Fibroblast of mammary gland (primary cell): ENCODE results near the gene RNF125.

Source experiments
- DNase-seq: peaks from one replicate; pipeline ENCODE4 v3.0.0-alpha.2; 2010; ENCODE audit warnings: low read depth
- H3K4me3 ChIP-seq: 2 replicates; pipeline ENCODE4 v1.5.1; 2011; ENCODE audit warnings: low read depth, mild to moderate bottlenecking, low read length, moderate library complexity; ENCODE audit not compliant: control insufficient read depth
- TF ChIP-seq, protein P1 (sequence below): conservative IDR thresholded peaks from 2 replicates; pipeline ENCODE4 v1.5.1; 2011; ENCODE audit warnings: low read depth, low read length, inconsistent platforms; ENCODE audit not compliant: control insufficient read depth, insufficient read depth

Gene RNF125

DNA sequence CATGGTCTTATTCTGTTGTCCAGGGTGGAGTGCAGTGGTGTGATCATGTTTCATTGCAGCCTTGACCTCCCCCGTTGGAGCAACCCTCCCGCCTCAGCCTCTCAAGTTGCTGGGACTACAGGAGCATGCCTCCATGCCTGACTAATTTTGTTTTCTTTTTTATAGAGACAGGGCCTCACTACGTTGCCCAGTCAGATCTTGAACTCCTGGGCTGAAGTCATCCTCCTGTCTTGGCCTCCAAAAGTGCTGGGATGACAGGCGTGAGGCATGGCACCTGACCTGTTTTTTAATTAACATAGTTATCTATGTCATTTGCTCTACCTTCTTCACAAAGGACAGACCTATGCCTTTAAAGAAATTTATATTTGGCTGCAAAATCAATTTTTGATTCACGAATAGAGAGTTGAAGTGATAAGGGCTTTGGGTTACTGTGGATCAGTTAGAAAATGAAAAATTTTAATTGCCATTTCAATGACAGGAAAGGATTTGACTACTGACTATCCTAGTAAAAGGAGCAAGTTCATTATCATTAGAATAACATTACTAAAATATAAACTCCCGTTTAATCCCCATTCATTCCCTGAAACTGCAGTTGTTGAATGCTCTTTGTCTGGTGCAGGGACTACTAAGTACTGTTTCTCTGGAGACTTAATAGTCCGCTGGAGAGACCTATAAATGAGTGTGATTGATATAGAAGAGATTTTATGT lies 76.7 kb downstream of the RNF125 start:
- TF ChIP-seq, protein P1, sequence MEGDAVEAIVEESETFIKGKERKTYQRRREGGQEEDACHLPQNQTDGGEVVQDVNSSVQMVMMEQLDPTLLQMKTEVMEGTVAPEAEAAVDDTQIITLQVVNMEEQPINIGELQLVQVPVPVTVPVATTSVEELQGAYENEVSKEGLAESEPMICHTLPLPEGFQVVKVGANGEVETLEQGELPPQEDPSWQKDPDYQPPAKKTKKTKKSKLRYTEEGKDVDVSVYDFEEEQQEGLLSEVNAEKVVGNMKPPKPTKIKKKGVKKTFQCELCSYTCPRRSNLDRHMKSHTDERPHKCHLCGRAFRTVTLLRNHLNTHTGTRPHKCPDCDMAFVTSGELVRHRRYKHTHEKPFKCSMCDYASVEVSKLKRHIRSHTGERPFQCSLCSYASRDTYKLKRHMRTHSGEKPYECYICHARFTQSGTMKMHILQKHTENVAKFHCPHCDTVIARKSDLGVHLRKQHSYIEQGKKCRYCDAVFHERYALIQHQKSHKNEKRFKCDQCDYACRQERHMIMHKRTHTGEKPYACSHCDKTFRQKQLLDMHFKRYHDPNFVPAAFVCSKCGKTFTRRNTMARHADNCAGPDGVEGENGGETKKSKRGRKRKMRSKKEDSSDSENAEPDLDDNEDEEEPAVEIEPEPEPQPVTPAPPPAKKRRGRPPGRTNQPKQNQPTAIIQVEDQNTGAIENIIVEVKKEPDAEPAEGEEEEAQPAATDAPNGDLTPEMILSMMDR: no peak
- DNase-seq: no peak
- no peak overlapping the region for H3K4me3 ChIP-seq

DNA sequence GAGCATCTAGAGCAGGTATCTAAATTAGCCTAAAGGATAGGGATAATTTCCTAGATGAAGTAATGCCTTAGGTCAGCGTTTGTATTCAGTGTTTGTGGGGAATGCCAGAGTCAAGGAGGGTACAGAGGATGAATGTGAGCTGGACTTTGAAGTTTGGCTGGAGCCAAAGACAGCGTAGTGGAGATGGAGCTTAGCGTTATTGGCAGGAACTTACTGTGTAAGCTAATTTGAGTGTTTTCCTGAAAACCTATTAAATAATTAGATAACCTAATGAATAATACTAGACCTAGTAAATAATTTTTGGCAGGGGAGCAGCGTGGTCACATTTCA lies 77.2 kb downstream of the RNF125 start:
- no peak overlapping the region for H3K4me3 ChIP-seq
- TF ChIP-seq, protein P1: no peak
- no peak for DNase-seq

DNA sequence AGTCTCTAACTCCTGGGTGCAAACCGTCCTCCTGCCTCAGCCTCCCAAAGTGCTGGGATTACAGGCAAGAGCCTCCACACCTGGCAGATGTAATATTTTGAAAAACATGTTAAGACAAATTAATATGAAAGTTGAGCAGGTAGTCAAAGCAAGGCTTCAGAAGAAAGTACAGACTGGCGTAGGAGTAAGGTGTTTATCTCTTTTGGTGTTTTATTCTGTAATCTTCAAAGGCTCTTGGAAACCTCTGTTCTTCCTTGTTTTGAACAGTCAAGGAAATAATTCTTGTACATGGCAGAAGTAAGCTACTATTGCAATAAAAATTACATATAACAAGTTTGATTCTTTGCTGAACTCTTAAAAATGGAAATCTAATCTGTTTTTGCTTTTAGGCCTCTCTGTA lies 78.3 kb downstream of the RNF125 start:
- DNase-seq: no peak
- H3K4me3 ChIP-seq: no peak overlapping the region
- TF ChIP-seq, protein P1: no peak

DNA sequence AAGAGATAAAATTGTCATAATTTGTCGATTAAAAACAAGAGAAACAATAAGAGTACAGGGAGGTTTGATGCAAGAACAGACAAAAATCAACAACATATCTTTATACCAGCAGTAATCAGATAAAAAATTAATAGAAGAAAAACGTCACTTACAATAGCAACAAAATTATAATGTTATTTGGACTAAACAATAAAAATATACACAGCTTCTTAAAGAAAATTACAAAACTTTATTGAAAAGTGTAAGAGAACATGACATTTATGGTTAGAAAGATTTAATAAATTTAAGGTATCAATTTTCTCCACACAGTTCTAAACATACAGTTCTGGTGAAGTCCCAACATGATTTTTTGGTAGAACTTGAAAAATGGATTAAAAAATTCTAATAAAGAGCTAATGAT lies 85.9 kb downstream of the RNF125 start:
- DNase-seq: no peak
- TF ChIP-seq, protein P1: no peak

DNA sequence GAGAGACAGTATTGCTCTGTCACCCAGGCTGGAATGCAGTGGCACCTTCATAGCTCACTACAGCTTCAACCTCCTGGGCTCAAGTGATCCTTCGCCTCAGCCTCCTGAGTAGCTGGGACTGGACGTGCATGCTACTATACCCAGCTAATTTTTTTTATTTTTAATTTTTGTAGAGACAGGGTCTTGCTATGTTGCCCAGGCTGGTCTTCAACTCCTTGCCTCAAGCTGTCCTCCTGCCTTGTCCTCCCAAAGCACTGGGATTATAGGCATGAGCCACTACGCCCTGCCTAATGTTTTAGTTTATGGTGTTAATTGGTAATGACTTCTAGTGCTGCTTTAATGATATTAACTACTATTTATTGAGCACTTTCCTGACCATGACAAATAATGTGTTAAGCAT lies 91.4 kb downstream of the RNF125 start:
- no peak overlapping the region for H3K4me3 ChIP-seq
- TF ChIP-seq, protein P1: no peak
- no peak for DNase-seq

More for the DNA sequence above, 85.9 kb downstream of the RNF125 start:
- no peak overlapping the region for H3K4me3 ChIP-seq

DNA sequence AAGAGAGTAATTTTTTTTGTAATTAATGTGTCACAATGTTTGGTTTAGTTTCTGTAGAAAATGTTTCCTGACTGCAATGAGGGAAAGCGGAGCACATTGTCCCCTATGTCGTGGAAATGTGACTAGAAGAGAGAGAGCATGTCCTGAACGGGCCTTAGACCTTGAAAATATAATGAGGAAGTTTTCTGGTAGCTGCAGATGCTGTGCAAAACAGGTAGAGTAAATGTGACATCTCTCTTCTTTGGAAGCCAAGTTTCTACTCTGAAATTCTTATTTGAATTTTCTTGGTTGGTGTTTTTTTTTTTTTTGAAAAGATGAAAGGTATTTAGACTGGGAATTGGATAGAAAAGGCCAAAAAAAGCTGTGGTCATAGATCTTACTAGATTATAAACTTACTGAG lies 93.1 kb downstream of the RNF125 start:
- no peak for DNase-seq
- TF ChIP-seq, protein P1: no peak

DNA sequence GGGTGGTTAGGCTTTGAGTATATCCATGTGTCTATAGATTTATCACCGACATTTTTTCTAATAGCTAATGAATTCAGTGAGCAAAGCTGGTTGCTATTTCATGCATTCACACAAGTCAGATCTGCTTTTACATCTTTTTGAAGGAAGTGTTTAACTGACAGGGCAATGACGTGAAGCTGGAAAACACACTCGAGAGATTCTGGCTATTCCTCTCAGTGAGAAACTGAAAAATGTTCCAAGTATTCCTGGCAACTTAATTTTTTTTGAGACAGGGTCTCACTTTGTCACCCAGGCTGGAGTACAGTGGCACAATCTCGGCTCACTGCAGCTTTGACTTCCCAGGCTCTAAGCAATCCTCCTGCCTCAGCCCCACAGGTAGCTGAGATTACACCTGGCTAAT lies 94.2 kb downstream of the RNF125 start:
- TF ChIP-seq, protein P1: no peak
- no peak for DNase-seq
- H3K4me3 ChIP-seq: no peak overlapping the region

More for the DNA sequence above, 93.1 kb downstream of the RNF125 start:
- H3K4me3 ChIP-seq: no peak overlapping the region
